Measurements from ENCODE around the gene POLR3A. TPM values are rescaled to one million over a fixed set of nuclear protein-coding genes. Genes with fewer than 3 reads are reported as not detected.
A peak's percentile ranks its signal among the peaks of the same experiment; 100 is the strongest.

The POLR3A gene
- total and polyA plus RNA-seq, 10 donors = 2.7 to 18.9 (median 15.0) TPM

DNA sequence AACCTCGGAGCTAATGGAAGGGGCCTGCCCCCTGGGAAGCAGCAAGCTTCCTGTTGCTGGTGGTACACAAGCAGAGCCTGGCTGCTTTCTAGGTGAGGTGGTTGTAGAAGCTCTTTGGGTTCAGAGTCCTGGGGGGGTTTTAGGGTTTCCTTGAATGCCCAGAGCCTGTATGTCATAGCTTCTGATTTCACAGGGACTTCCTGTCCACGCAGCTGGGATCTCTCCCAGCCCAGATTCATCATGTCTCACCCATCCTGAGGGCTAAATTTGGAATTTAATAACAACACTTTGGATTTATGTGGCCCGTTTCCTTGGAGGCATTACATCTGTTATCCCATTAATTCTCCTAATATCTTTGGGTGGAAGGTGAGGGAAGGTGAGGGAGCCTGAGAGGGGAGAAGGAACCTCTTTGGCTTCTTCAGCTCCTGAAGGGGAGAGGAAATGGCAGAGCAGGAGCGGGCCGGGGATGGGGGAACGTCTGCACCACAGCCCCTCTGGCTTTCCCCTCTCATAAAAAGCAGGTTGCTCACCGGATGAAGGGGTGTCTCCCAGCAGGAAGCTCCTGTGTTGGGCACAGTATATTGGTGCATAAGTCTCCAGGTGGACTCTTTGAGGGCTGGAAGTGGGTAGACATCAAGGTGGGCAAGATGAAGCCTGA, 24.0 kb upstream of the POLR3A start:
- no peak overlapping the region for H3K27ac ChIP-seq
- intact Hi-C loops (cut with DNase I; ENCODE audit: low total_unique reads) = no loop called here
- TF ChIP-seq POLR2A (IDR thresholded peaks at IDR 0.05) = no peak
- TF ChIP-seq, protein P1, sequence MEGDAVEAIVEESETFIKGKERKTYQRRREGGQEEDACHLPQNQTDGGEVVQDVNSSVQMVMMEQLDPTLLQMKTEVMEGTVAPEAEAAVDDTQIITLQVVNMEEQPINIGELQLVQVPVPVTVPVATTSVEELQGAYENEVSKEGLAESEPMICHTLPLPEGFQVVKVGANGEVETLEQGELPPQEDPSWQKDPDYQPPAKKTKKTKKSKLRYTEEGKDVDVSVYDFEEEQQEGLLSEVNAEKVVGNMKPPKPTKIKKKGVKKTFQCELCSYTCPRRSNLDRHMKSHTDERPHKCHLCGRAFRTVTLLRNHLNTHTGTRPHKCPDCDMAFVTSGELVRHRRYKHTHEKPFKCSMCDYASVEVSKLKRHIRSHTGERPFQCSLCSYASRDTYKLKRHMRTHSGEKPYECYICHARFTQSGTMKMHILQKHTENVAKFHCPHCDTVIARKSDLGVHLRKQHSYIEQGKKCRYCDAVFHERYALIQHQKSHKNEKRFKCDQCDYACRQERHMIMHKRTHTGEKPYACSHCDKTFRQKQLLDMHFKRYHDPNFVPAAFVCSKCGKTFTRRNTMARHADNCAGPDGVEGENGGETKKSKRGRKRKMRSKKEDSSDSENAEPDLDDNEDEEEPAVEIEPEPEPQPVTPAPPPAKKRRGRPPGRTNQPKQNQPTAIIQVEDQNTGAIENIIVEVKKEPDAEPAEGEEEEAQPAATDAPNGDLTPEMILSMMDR (IDR thresholded peaks at IDR 0.05 in 8 of 11, conservative IDR thresholded peaks at IDR 0.05 in 3 of 11) = no peak
- no peak for TF ChIP-seq POLR2AphosphoS5 (IDR thresholded peaks at IDR 0.05)
- H3K4me1 ChIP-seq = peaks cover 0 to 3% (median 0%) of the 10 kb centered on the region in 6 donors
- H3K27me3 ChIP-seq (replicated peaks in 1 of 7) = no peaks in the 10 kb centered on the region
- peaks cover 0 to 20% (median 0%) of the 10 kb centered on the region in 6 donors for H3K36me3 ChIP-seq
- no peak for DNase-seq
- H3K4me3 ChIP-seq = no peak overlapping the region
- H3K9me3 ChIP-seq = no peaks in the 10 kb centered on the region
- 55 to 73% (median 67%) methylated on average over 7 of the region's 7 CpGs for WGBS, 5 donors

- H3K4me3 ChIP-seq = no peak overlapping the region
- no peaks in the 10 kb centered on the region for H3K9me3 ChIP-seq
- H3K36me3 ChIP-seq = peaks cover 0 to 16% (median 0%) of the 10 kb centered on the region in 6 donors
- WGBS, 5 donors = 69 to 100% (median 76%) methylated on average over 1 of the region's 1 CpG
- peaks cover 0 to 29% (median 13%) of the 10 kb centered on the region in 6 donors for H3K4me1 ChIP-seq
- no peak for DNase-seq
- TF ChIP-seq POLR2AphosphoS5 (IDR thresholded peaks at IDR 0.05) (no peak), POLR2A (IDR thresholded peaks at IDR 0.05) (no peak)
- TF ChIP-seq, protein P1 (IDR thresholded peaks at IDR 0.05 in 8 of 11, conservative IDR thresholded peaks at IDR 0.05 in 3 of 11) = no peak
- intact Hi-C loops (cut with DNase I; ENCODE audit: low total_unique reads) = loop anchor here (5.0 kb wide), 2 partner anchors 252 to 1142 kb away; no protein-coding TSS in a partner anchor
- no peak overlapping the region for H3K27ac ChIP-seq
- no peaks in the 10 kb centered on the region for H3K27me3 ChIP-seq (replicated peaks in 1 of 7)
These were observed 20.5 kb upstream of the POLR3A start for GRCh38 chr10:78049851-78050250.

DNA sequence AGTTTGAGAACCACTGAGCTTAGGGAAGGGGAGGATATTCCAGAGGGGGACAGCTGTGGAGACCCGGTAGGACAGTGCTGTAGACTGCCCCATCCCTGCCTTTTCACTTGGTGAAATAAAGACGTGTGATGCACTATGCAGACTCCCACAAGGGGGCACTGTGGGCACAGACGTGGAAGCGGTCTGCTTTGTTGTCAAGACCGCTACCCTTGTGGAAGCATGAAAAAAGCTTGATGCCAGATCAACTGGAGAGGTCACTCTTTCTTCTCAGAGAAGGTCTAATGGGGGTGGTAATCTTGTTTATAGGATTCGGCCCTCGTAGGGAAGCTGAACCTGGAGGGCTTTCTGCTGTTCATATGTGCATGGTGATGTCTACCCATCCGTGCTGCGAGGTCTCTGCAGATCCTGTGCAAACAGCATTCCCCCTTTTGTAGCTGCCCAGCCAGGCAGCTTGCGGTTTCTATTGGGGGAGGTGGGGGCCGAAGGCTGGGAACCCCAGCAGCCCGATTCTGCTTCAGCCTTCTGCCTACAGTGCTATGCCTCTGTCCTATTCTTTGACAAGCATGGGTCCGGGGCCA, 18.1 kb upstream of the POLR3A start:
- 30 to 36% (median 32%) methylated on average over 8 to 13 of the region's 13 CpGs for WGBS, 5 donors
- peaks cover 0 to 35% (median 15%) of the 10 kb centered on the region in 6 donors for H3K4me1 ChIP-seq
- no peaks in the 10 kb centered on the region for H3K27me3 ChIP-seq (replicated peaks in 1 of 7)
- no peak overlapping the region for H3K4me3 ChIP-seq
- peak in 1 of 3 donors; percentile 35 for TF ChIP-seq POLR2AphosphoS5 (IDR thresholded peaks at IDR 0.05)
- TF ChIP-seq, protein P1 (IDR thresholded peaks at IDR 0.05 in 8 of 11, conservative IDR thresholded peaks at IDR 0.05 in 3 of 11) = peak; percentile 64 to 88 (median 82)
- no peak for TF ChIP-seq POLR2A (IDR thresholded peaks at IDR 0.05)
- peaks cover 0 to 27% (median 9%) of the 10 kb centered on the region in 6 donors for H3K36me3 ChIP-seq
- DNase-seq = peak; percentile 94
- H3K9me3 ChIP-seq = no peaks in the 10 kb centered on the region
- H3K27ac ChIP-seq = no peak overlapping the region
- intact Hi-C loops (cut with DNase I; ENCODE audit: low total_unique reads) = loop anchor here (5.0 kb wide), 2 partner anchors 255 to 1145 kb away; no protein-coding TSS in a partner anchor

DNA sequence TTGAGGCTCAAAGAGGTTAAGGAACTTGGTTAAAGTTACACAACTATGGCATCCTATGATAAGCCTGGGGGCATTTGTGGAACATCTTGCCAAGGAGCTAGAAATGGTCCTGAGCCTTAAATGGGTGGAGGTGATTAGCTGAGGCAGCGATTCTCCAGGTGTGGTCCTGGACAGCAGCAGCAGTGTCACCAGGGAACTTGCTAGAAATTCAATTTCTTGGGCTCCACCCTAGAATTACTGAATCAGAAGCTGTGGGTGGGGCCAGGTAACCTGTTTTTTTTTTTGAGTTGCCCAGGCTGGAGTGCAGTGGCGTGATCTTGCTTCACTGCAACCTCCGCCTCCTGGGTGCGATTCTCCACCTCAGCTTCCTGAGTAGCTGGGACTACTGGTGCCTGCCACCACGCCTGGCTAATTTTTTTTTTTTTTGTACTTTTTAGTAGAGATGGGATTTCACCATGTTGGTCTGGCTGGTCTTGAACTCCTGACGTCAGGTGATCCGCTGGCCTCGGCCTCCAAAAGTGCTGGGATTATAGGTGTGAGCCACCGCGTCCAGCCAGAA, 17.5 kb upstream of the POLR3A start:
- no peak overlapping the region for H3K4me3 ChIP-seq
- DNase-seq = no peak
- TF ChIP-seq POLR2AphosphoS5 (IDR thresholded peaks at IDR 0.05) (no peak), POLR2A (IDR thresholded peaks at IDR 0.05) (no peak)
- TF ChIP-seq, protein P1 (IDR thresholded peaks at IDR 0.05 in 8 of 11, conservative IDR thresholded peaks at IDR 0.05 in 3 of 11) = no peak
- H3K9me3 ChIP-seq = no peaks in the 10 kb centered on the region
- no peak overlapping the region for H3K27ac ChIP-seq
- H3K4me1 ChIP-seq = peaks cover 0 to 40% (median 15%) of the 10 kb centered on the region in 6 donors
- H3K36me3 ChIP-seq = peaks cover 0 to 33% (median 15%) of the 10 kb centered on the region in 6 donors
- WGBS, 5 donors = 67 to 79% (median 74%) methylated on average over 10 of the region's 10 CpGs
- intact Hi-C loops (cut with DNase I; ENCODE audit: low total_unique reads) = loop anchor here (5.0 kb wide), 2 partner anchors 256 to 1146 kb away; no protein-coding TSS in a partner anchor
- H3K27me3 ChIP-seq (replicated peaks in 1 of 7) = no peaks in the 10 kb centered on the region
